SK-N-SH (cell line): ENCODE measurements around the gene KCNK4. TPM values are rescaled to one million over a fixed set of nuclear protein-coding genes. Genes with fewer than 3 reads are reported as not detected.
A peak's percentile ranks its signal among the peaks of the same experiment; 100 is the strongest.

ENCODE experiments used
- CTCF ChIA-PET: fragments of 300-600, 350-600 bp; formaldehyde crosslinking; extraction: SDS; loops from one replicate; lab custom pipeline; 2021; lab: Yijun Ruan, JAX
- POLR2A ChIA-PET: fragments of 350-600 bp; sonication (Branson Sonifier 250); formaldehyde crosslinking; extraction: SDS; loops from one replicate; lab custom pipeline; 2020; ENCODE audit warnings: antibody characterized with exemption, inconsistent platforms; lab: Yijun Ruan, JAX
- DNase-seq: peaks from one replicate; pipeline ENCODE4 v3.0.0; 2012
- H2AFZ ChIP-seq: fragments of 200-600 bp; sonication (generic); 2 replicates; pipeline ENCODE4 v1.8.1; 2016; ENCODE audit warnings: antibody characterized with exemption, mild to moderate bottlenecking, low read depth
- H3F3A ChIP-seq: fragments of 200-600 bp; sonication (generic); replicated peaks from 2 replicates; pipeline ENCODE3; 2016; ENCODE audit warnings: antibody characterized with exemption, mild to moderate bottlenecking; ENCODE audit not compliant: insufficient read depth
- H3K27ac ChIP-seq, 2 experiments: fragments of 200-500 bp in 1 of 2; fragments of 200-600 bp in 1 of 2; sonication (Bioruptor generic) in 1 of 2; sonication (generic), shearing (Covaris generic) in 1 of 2; 2 replicates each; pipeline versions ENCODE4 v1.5.1 to v1.6.1; 2014 to 2016; ENCODE audit warnings: low read depth in 2 of 2, inconsistent platforms in 1 of 2, low read length in 1 of 2, mild to moderate bottlenecking in 1 of 2, mixed read lengths in 1 of 2
- H3K27me3 ChIP-seq: fragments of 200-600 bp; sonication (generic), shearing (Covaris generic); 2 replicates; pipeline ENCODE4 v1.6.1; 2016; ENCODE audit warnings: mixed run types; ENCODE audit not compliant: insufficient read depth
- H3K36me3 ChIP-seq, 2 experiments: fragments of 200-500 bp in 1 of 2; fragments of 200-600 bp in 1 of 2; sonication (Bioruptor generic) in 1 of 2; sonication (generic) in 1 of 2; replicated peaks in 1 of 2; 2 replicates each; pipeline versions ENCODE3 to v1.5.1; 2014 to 2016; ENCODE audit warnings: low read length in 1 of 2, mild to moderate bottlenecking in 1 of 2; ENCODE audit not compliant: insufficient read depth in 2 of 2, control insufficient read depth in 1 of 2
- H3K4me1 ChIP-seq, 2 experiments: fragments of 200-500 bp in 1 of 2; fragments of 200-600 bp in 1 of 2; sonication (Bioruptor generic) in 1 of 2; sonication (generic), shearing (Covaris generic) in 1 of 2; 2 replicates each; pipeline versions ENCODE4 v1.5.1 to v1.6.1; 2014 to 2016; ENCODE audit warnings: low read depth in 1 of 2, low read length in 1 of 2, mixed run types in 1 of 2; ENCODE audit not compliant: insufficient read depth in 2 of 2, control insufficient read depth in 1 of 2
- H3K4me2 ChIP-seq: fragments of 200-600 bp; sonication (generic), shearing (Covaris generic); 2 replicates; pipeline ENCODE4 v1.6.1; 2017; ENCODE audit warnings: mixed run types
- H3K4me3 ChIP-seq, 2 experiments: fragments of 200-500 bp in 1 of 2; fragments of 200-600 bp in 1 of 2; sonication (Bioruptor generic) in 1 of 2; sonication (generic), shearing (Covaris generic) in 1 of 2; 2 replicates each; pipeline versions ENCODE4 v1.5.1 to v1.8.1; 2014 to 2016; ENCODE audit warnings: low read depth in 2 of 2, inconsistent platforms in 1 of 2, low read length in 1 of 2, mild to moderate bottlenecking in 1 of 2, mixed read lengths in 1 of 2, moderate library complexity in 1 of 2
- H3K79me2 ChIP-seq: fragments of 200-600 bp; sonication (generic); 2 replicates; pipeline ENCODE4 v1.8.1; 2017; ENCODE audit warnings: mild to moderate bottlenecking; ENCODE audit not compliant: insufficient read depth
- H3K9ac ChIP-seq: fragments of 200-600 bp; sonication (generic); 2 replicates; pipeline ENCODE4 v1.6.1; 2017; ENCODE audit warnings: mixed run types
- H3K9me2 ChIP-seq: fragments of 200-600 bp; sonication (generic); 2 replicates; pipeline ENCODE4 v1.6.1; 2017; ENCODE audit warnings: mixed run types
- H3K9me3 ChIP-seq: fragments of 200-600 bp; sonication (generic); 2 replicates; pipeline ENCODE4 v1.6.1; 2017; ENCODE audit warnings: mixed run types, mild to moderate bottlenecking, moderate library complexity
- H4K20me1 ChIP-seq: fragments of 200-600 bp; sonication (generic); 2 replicates; pipeline ENCODE4 v1.6.1; 2017; ENCODE audit warnings: mild to moderate bottlenecking, mixed run types; ENCODE audit not compliant: insufficient read depth
- CHD2 ChIP-seq: fragments of 150-350 bp; IDR thresholded peaks from 2 replicates; pipeline ENCODE4 v1.6.1; 2018; ENCODE audit warnings: low read length; ENCODE audit not compliant: partially characterized antibody
- CTCF ChIP-seq: fragments of 200-600 bp; sonication (generic); IDR thresholded peaks from 2 replicates; pipeline ENCODE4 v1.6.1; 2017; ENCODE audit warnings: antibody characterized with exemption, mild to moderate bottlenecking, moderate library complexity
- EP300 ChIP-seq, 2 experiments: IDR thresholded peaks; 2 replicates each; pipeline versions ENCODE4 v1.4.0 to v1.6.1; 2012; ENCODE audit warnings: borderline replicate concordance in 1 of 2, low read depth in 1 of 2, low read length in 1 of 2
- EZH2phosphoT487 ChIP-seq: fragments of 200-600 bp; sonication (generic); IDR thresholded peaks from 2 replicates; pipeline ENCODE4 v1.6.1; 2017; ENCODE audit warnings: low read depth, mixed run types, mild to moderate bottlenecking, antibody characterized with exemption, moderate library complexity, borderline replicate concordance
- FOXM1 ChIP-seq: IDR thresholded peaks from 2 replicates; pipeline ENCODE4 v1.4.0; 2012; ENCODE audit warnings: low read depth, mild to moderate bottlenecking
- GATA2 ChIP-seq: sonication (generic); formaldehyde crosslinking; IDR thresholded peaks from 2 replicates; pipeline ENCODE4 v1.5.0; 2020; ENCODE audit warnings: mild to moderate bottlenecking, missing genetic modification reagents
- MXI1 ChIP-seq: IDR thresholded peaks from 2 replicates; pipeline ENCODE4 v1.6.1; 2012; ENCODE audit warnings: mild to moderate bottlenecking, low read depth, low read length, improper control_type of control experiment
- POLR2AphosphoS5 ChIP-seq: IDR thresholded peaks from 2 replicates; pipeline ENCODE4 v1.6.1; 2012; ENCODE audit warnings: low read depth, low read length
- RAD21 ChIP-seq: IDR thresholded peaks from 2 replicates; pipeline ENCODE4 v1.6.1; 2012; ENCODE audit warnings: mild to moderate bottlenecking, low read length
- RCOR1 ChIP-seq: fragments of 150-350 bp; IDR thresholded peaks from 2 replicates; pipeline ENCODE4 v1.6.1; 2017; ENCODE audit warnings: antibody characterized with exemption, low read length
- RFX5 ChIP-seq: IDR thresholded peaks from 2 replicates; pipeline ENCODE4 v1.6.1; 2012; ENCODE audit warnings: mild to moderate bottlenecking, improper control_type of control experiment, low read length
- SMC3 ChIP-seq: IDR thresholded peaks from 2 replicates; pipeline ENCODE4 v1.6.1; 2012; ENCODE audit warnings: low read depth, low read length, improper control_type of control experiment
- USF2 ChIP-seq: fragments of 150-350 bp; IDR thresholded peaks from 2 replicates; pipeline ENCODE4 v1.6.1; 2017; ENCODE audit warnings: antibody characterized with exemption, low read length, low read depth, borderline replicate concordance
- ZBTB33 ChIP-seq: IDR thresholded peaks from 2 replicates; pipeline ENCODE4 v1.4.0; 2012; ENCODE audit warnings: low read depth, borderline replicate concordance
- whole genome bisulfite sequencing: methylation state at CpG from one replicate; pipeline ENCODE4 v1.1.6; 2017; ENCODE audit warnings: low lambda C conversion rate; 5-methylcytosine and 5-hydroxymethylcytosine counted together
- polyA plus RNA-seq, 3 experiments: library from polyadenylated mRNA; depleted of rRNA; stranded (reverse); fragments of >200 nt; gene quantifications; 2 replicates each; pipeline ENCODE4 v1.2.3, GENCODE V29; 2012

The KCNK4 gene
- polyA plus RNA-seq, 1 of the 3 experiments (the other 2 are of a cell fraction): 0.16 TPM

DNA sequence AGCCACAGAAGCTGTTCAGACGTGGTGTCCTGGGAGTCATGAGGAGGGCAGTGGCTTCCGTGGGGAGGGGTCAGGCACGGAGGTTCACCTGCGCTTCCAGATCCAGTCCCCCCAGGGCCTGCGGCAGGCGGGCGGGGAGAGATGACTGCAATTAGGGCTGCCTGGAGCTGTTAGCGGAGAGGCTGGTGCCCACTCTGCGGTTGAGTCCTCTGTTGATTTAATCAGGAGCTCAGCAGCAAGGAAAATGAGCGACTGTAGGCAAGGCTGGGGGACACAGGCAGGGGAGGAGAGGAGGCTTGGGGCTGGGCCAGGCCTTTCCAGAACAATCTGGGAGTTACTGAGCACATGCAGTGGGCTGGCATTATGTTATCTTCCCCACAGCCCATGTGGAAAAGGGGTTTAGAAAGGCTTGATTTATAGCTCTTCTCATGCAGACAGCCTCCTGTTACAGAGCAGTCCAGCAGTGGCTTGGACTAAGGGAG, 26.7 kb upstream of the KCNK4 start:
- no peaks in the 10 kb centered on the region for H3K27me3 ChIP-seq
- H3K4me3 ChIP-seq: no peak overlapping the region
- ChIA-PET POLR2A (interaction anchor here (1.0 to 2.8 kb wide), 9 partner anchors 9 to 53 kb away, joined by 3 to 41 read pairs (median 5); partner anchors contain the start of genes FKBP2, NUDT22, PLCB3 and PPP1R14B), CTCF (interaction anchor here (0.9 to 5.7 kb wide), 12 partner anchors 11 to 496 kb away, joined by 3 to 119 read pairs (median 6); partner anchors contain the start of genes NUDT22, PLCB3, PPP1R14B and TRPT1)
- peak overlapping the region in 1 of 2 experiments; percentile 94; a peak in 2 of 4 replicates for H3K27ac ChIP-seq
- H4K20me1 ChIP-seq: no peaks in the 10 kb centered on the region
- WGBS: 71% methylated on average over 7 of the region's 10 CpGs
- peaks cover 16% of the 10 kb centered on the region for H3F3A ChIP-seq
- no peak for TF ChIP-seq CTCF
- TF ChIP-seq USF2: no peak
- peak; percentile 93 for TF ChIP-seq GATA2 (CRISPR knock-in tag)
- TF ChIP-seq MXI1: peak; percentile 88
- no peak for TF ChIP-seq POLR2AphosphoS5
- TF ChIP-seq EP300 (IDR thresholded peaks at IDR 0.05; ENCODE audit: borderline replicate concordance in 1 of 2, low read depth in 1 of 2, low read length in 1 of 2): peak in 1 of 2 experiments; percentile 96; a peak in 2 of 4 replicates
- no peak for TF ChIP-seq RFX5
- peak; percentile 78 for TF ChIP-seq RCOR1
- TF ChIP-seq FOXM1: no peak
- TF ChIP-seq EZH2phosphoT487: no peak
- TF ChIP-seq ZBTB33: no peak
- TF ChIP-seq CHD2: peak; percentile 60
- TF ChIP-seq RAD21: no peak
- TF ChIP-seq SMC3: peak; percentile 6; the same call in 1 of the 2 replicates
- no peak overlapping the region for H2AFZ ChIP-seq
- no peak overlapping the region for H3K4me2 ChIP-seq
- peak; percentile 83 for DNase-seq
- H3K79me2 ChIP-seq: no peaks in the 10 kb centered on the region; the same call in none of the 2 replicates
- no peak overlapping the region for H3K9ac ChIP-seq
- no peaks in the 10 kb centered on the region for H3K9me3 ChIP-seq
- peaks cover 27 to 31% of the 10 kb centered on the region in 2 experiments for H3K36me3 ChIP-seq
- no peaks in the 10 kb centered on the region for H3K9me2 ChIP-seq
- H3K4me1 ChIP-seq: peaks cover 12 to 55% of the 10 kb centered on the region in 2 experiments; a peak in 3 of 4 replicates
